Ishikawa (cell line): ENCODE data around the gene FRK.

ENCODE experiments used
- CEBPB ChIP-seq: IDR thresholded peaks from 2 replicates; pipeline ENCODE4 v1.6.1; 2012
- EGR1 ChIP-seq: IDR thresholded peaks from 2 replicates; pipeline ENCODE4 v1.6.1; 2012
- EP300 ChIP-seq: IDR thresholded peaks from 2 replicates; pipeline ENCODE4 v1.6.1; 2012; ENCODE audit warnings: borderline replicate concordance
- MAX ChIP-seq: IDR thresholded peaks from 2 replicates; pipeline ENCODE4 v1.6.1; 2012
- NFIC ChIP-seq: IDR thresholded peaks from 2 replicates; pipeline ENCODE4 v1.6.1; 2012
- RAD21 ChIP-seq: IDR thresholded peaks from 2 replicates; pipeline ENCODE4 v1.6.1; 2012; ENCODE audit warnings: low read depth
- TAF1 ChIP-seq: IDR thresholded peaks from 2 replicates; pipeline ENCODE4 v1.6.1; 2012; ENCODE audit warnings: low read depth, mild to moderate bottlenecking
- TCF12 ChIP-seq: IDR thresholded peaks from 2 replicates; pipeline ENCODE4 v1.6.1; 2012; ENCODE audit warnings: low read depth
- TEAD4 ChIP-seq: IDR thresholded peaks from 2 replicates; pipeline ENCODE4 v1.6.1; 2012
- YY1 ChIP-seq: IDR thresholded peaks from 2 replicates; pipeline ENCODE4 v1.6.1; 2012; ENCODE audit warnings: low read depth
- ZBTB7A ChIP-seq: IDR thresholded peaks from 2 replicates; pipeline ENCODE4 v1.6.1; 2012; ENCODE audit warnings: low read depth
- TF ChIP-seq, protein P1 (sequence below): IDR thresholded peaks from 2 replicates; pipeline ENCODE4 v1.6.1; 2012; ENCODE audit warnings: low read depth, mild to moderate bottlenecking
- TF ChIP-seq, protein P2 (sequence below): IDR thresholded peaks from 2 replicates; pipeline ENCODE4 v1.6.1; 2012

GRCh38 chr6:116055513-116055912 lies 5.2 kb downstream of the FRK start:
- TF ChIP-seq RAD21, result no peak
- TF ChIP-seq, protein P1, sequence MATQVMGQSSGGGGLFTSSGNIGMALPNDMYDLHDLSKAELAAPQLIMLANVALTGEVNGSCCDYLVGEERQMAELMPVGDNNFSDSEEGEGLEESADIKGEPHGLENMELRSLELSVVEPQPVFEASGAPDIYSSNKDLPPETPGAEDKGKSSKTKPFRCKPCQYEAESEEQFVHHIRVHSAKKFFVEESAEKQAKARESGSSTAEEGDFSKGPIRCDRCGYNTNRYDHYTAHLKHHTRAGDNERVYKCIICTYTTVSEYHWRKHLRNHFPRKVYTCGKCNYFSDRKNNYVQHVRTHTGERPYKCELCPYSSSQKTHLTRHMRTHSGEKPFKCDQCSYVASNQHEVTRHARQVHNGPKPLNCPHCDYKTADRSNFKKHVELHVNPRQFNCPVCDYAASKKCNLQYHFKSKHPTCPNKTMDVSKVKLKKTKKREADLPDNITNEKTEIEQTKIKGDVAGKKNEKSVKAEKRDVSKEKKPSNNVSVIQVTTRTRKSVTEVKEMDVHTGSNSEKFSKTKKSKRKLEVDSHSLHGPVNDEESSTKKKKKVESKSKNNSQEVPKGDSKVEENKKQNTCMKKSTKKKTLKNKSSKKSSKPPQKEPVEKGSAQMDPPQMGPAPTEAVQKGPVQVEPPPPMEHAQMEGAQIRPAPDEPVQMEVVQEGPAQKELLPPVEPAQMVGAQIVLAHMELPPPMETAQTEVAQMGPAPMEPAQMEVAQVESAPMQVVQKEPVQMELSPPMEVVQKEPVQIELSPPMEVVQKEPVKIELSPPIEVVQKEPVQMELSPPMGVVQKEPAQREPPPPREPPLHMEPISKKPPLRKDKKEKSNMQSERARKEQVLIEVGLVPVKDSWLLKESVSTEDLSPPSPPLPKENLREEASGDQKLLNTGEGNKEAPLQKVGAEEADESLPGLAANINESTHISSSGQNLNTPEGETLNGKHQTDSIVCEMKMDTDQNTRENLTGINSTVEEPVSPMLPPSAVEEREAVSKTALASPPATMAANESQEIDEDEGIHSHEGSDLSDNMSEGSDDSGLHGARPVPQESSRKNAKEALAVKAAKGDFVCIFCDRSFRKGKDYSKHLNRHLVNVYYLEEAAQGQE, result no peak
- no peak for TF ChIP-seq TCF12
- no peak for TF ChIP-seq EP300
- TF ChIP-seq TAF1, result no peak
- TF ChIP-seq, protein P2, sequence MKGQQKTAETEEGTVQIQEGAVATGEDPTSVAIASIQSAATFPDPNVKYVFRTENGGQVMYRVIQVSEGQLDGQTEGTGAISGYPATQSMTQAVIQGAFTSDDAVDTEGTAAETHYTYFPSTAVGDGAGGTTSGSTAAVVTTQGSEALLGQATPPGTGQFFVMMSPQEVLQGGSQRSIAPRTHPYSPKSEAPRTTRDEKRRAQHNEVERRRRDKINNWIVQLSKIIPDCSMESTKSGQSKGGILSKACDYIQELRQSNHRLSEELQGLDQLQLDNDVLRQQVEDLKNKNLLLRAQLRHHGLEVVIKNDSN, result no peak
- no peak for TF ChIP-seq YY1
- TF ChIP-seq MAX, result no peak
- TF ChIP-seq TEAD4, result no peak
- TF ChIP-seq EGR1, result no peak
- TF ChIP-seq CEBPB, result no peak
- no peak for TF ChIP-seq NFIC
- TF ChIP-seq ZBTB7A, result no peak
